ENCODE results near the gene ARMC3.

GRCh38 chr10:22959950-22960349 is 32.1 kb downstream of the ARMC3 start:
- TF ChIP-seq CTCF (IDR thresholded peaks at IDR 0.05; ENCODE audit: low read depth, low read length, poor library complexity, severe bottlenecking), result no peak
- TF ChIP-seq EZH2phosphoT487 (IDR thresholded peaks at IDR 0.05; ENCODE audit: borderline replicate concordance, low read length), result no peak

Data from DOHH2 (cell line).